Smooth muscle cell of the pulmonary artery (primary cell): Measurements from ENCODE around the gene ZNF25. TPM values are rescaled to one million over a fixed set of nuclear protein-coding genes. Genes with fewer than 3 reads are reported as not detected.

ENCODE experiments used
- total RNA-seq: library from RNA; depleted of rRNA; stranded (reverse); fragments of >200 nt; gene quantifications from 2 replicates; pipeline ENCODE4 v1.2.3, GENCODE V29; 2014

ZNF25 gene
- total RNA-seq: 19.2 and 19.5 TPM in 2 replicates

DNA sequence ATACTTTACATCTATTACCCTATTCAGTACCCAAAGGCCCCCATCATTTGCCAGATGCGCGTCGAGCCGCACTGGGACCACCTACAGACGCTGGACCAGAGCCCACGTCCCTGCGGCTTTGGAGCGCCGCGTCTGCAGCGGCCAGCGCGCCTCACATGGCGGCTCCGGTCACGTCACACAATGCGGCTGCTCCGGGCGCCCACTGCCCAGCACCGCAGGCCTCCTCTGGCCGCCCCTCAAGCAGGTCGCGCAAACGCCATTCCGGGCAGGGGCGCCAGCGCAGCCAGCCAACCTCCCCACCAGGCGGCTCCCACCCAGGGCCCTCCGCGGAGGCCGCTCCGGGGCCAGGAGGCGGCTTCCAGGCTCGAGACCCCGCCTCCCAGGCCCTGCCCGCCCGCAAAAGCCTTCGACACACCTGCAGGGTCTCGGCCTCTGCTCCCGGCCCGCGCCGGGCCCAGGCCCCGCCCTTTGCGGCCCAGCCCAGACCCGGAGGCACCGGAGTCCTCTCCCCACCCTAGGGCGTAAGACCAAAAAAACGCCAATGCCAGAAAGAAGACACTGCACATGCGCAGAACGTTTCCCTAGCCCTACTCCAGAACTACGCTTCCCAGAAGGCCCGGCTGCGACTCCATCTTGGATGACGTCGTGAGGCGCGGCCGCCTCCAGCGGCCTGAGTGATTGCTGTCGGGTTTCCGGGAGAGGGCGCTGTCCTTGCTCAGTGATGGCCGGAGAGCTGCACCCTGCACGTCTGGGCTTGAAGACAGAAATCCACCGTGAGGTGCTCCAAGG, at the start of gene ZNF25:
Gene ZNF25, minus strand, starts transcription at position 557 of the 789 bp plus-strand sequence. CDS start 4,925 bp downstream, outside the sequence.

DNA sequence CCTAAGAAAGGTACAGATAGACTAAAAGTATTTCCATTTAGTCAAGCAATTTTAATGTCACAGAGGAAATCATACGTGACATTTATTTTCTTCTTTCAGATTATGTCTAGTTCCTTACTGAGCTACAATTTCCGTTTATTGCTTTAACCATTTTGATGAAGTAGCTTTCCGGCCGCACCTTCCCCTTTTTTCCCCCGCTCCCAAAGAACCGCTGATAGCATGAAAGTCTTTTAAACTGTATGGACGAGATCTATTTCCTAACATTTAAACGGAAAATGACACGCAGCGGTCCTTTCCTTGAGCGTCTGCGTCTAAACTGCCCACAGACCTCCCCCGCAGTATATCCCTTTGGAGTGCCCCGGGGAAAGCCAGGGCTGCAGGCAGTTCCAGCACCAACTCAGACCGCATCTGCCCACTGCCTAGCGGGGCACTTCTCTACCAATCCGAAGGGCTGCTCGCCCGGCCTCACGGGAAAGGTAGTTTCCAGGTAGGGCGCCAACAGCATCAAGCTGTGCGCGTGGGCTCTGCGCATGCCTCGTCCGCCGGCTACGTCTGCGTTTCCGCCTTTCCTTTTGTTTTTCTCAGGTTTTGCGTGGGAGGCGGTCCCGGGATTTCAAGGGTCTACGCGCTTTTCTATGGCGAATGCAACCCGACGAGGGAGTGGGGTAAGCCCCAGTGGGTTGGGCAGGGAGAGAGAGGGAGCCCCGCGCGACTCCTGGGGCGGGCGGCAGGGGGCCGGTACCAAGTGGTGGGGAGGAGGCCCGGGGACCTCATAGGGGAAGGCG, 33.9 kb upstream of the ZNF25 start, which contains the start of gene ZNF33A:
Gene ZNF33A, plus strand, starts transcription at position 557 of the 785 bp plus-strand sequence. CDS start 1,667 bp downstream, outside the sequence.

Other genes starting within 250 kb of the ZNF25 start
- 11.1 and 11.7 TPM in 2 replicates for gene ZNF248, start 119.0 kb downstream of the ZNF25 start, total RNA-seq
- gene ZNF33A, start 34.0 kb upstream of the ZNF25 start, total RNA-seq: 13.2 and 15.2 TPM in 2 replicates
- gene ZNF37A, start 117.7 kb upstream of the ZNF25 start, total RNA-seq: 14.2 and 15.5 TPM in 2 replicates